ENCODE results near the gene CCDC91.
"Not testable (repeated sequence)": the region's sequence is repeated elsewhere in the genome, so short reads cannot be mapped to it uniquely, and the experiment has no call there.

Gene CCDC91

DNA sequence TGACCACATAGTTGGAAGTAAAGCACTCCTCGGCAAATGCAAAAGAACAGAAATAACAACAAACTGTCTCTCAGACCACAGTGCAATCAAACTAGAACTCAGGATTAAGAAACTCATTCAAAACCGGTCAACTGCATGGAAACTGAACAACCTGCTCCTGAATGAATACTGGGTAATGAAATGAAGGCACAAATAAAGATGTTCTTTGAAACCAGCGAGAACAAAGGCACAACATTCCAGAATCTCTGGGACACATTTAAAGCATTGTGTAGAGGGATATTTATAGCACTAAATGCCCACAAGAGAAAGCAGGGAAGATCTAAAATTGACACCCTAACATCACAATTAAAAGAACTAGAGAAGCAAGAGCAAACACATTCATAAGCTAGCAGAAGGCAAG, 285.9 kb downstream of the CCDC91 start:
- DNase-seq: not testable (repeated sequence)

DNA sequence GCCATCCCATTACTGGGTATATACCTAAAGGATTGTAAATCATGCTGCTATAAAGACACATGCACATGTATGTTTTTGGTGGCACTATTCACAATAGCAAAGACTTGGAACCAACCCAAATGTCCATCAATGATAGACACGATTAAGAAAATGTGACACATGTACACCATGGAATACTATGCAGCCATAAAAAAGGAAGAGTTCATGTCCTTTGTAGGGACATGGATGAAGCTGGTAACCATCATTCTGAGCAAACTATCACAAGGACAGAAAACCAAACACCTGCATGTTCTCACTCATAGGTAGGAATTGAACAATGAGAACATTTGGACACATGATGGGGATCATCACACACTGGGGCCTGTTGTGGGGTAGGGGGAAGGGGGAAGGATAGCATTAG, 288.8 kb downstream of the CCDC91 start:
- not testable (repeated sequence) for DNase-seq

- no peak for DNase-seq
Measured at GRCh38 chr12:28479683-28480082, 289.4 kb downstream of the CCDC91 start.

GRCh38 chr12:28484156-28484555, 293.9 kb downstream of the CCDC91 start:
- DNase-seq: no peak

GRCh38 chr12:28486521-28486920, 296.3 kb downstream of the CCDC91 start:
- DNase-seq: no peak

GRCh38 chr12:28489246-28489645, 299.0 kb downstream of the CCDC91 start:
- DNase-seq: no peak

- DNase-seq: no peak
Measured at GRCh38 chr12:28497889-28498411, 307.7 kb downstream of the CCDC91 start.

GRCh38 chr12:28498850-28499249, 308.6 kb downstream of the CCDC91 start:
- DNase-seq: no peak

DNA sequence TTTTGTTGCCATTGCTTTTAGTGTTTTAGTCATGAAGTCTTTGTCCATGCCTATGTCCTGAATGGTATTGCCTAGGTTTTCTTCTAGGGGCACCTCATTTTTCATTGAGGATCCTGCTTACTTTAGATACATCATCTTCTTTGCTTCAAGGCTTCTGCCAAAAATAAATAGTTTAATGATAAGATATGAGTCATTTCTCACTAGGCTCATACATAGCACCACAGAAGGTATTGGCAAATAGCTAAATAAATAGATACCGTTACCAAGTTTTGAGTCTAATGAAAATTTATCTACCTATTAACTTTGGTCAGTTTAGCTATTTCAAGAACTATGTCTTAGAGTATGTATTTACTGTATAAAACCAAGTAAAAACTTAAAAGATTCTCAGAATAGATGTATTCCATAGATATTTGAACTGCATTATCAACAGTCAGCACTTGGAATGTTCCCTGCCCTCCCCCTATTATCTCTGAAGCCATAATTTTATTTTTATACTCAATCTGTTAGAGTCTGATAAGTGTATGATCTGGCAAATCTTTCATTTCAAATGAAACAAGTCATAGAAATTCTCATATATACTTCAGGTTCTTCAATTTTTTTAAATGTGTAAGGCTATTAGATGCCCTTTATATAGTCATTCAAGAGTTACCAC, 310.2 kb downstream of the CCDC91 start:
- no peak for DNase-seq

DNA sequence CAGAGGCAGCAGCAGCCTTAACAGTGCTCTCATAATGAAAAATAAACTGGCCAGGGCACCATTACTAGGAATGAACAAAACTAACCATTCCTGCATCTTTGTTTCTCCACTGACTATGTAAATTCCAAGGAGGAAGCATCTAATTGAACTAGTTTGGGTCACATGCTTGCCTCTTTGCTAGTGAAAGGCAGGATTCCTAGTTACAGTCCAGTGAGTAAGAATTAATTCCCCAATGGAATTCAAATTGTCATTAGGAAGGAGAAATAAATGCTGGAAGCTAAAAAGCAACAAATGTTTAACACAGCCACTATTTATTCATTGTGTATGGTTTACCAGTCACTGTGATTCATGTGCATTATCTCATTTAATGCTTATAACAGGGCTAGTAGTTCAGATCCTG, 316.0 kb downstream of the CCDC91 start:
- DNase-seq: no peak

DNA sequence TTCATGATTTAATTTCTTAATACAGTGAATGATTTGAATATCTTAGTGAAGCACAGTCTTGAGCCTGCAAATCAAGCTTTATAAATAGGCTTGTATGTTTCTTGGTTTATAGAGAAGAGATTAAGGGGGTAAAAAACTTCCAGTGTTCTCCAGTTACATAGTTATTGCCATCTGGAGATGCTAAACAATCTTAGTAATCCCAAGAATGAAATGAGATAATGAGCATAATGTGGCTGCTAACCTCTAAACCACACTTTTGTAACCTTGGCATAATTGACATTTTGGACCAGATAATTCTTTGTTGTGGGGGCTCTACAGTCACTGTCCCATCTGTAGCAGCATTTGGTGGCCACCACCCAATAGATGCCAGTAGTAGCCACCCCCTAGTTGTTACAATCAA, 316.8 kb downstream of the CCDC91 start:
- no peak for DNase-seq

GRCh38 chr12:28507867-28508266, 317.6 kb downstream of the CCDC91 start:
- no peak for DNase-seq

DNA sequence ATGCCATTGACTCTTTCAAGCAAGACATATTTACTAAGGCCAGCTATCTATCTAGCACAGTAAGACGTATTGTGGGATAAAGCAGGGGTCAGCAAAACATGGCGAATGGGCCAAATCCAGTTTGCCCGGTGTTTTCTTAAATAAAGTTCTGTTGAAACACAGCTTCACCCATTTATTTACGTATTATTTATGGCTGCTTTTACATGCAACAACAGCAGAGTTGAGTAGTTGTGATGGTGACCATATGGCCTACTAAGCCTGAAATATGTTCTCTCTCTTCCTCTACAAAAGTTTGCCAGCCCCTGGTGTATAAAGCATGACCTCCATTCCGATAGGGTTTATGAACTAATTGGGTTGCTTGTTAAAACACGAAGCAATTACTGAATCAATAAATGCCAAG, 322.1 kb downstream of the CCDC91 start:
- DNase-seq: no peak

DNA sequence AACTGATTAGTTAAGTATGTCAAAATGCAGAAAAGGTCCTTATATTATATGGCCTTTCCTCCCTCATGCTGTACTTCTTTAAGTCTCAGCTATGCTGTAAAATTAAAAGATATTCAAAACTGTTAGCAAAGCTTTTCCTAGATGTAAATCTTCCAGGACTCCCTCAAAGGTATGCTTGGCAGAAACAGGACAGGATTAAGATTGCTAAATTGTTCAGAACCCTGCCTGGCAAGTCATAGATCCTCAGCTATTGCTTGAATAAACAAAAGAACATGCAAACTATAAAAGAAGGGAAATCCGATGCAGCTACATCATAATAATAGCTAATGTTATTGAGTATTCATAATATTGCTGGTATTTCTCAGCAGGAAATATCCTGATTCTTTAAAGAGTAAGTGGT, 322.6 kb downstream of the CCDC91 start:
- no peak for DNase-seq

DNA sequence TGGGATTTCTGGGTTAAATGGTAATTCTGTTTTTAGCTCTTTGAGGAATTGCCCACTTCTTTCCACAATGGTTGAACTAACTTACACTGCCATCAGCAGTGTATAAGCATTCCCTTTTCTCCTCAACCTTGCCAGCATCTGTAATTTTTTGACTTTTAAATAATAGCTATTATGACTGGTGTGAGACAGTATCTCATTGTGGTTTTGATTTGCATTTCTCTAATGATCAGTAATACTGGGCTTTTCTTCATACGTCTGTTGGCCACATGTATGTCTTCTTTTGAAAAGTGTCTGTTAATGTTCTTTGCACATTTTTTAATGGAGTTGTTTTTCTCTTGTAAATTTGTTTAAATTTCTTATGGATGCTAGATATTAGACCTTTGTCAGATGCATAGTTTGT, 323.7 kb downstream of the CCDC91 start:
- no peak for DNase-seq

GRCh38 chr12:28517101-28517500, 326.8 kb downstream of the CCDC91 start:
- no peak for DNase-seq

GRCh38 chr12:28527631-28528249, 337.5 kb downstream of the CCDC91 start:
- no peak for DNase-seq

GRCh38 chr12:28535216-28535615, 345.0 kb downstream of the CCDC91 start:
- no peak for DNase-seq

DNA sequence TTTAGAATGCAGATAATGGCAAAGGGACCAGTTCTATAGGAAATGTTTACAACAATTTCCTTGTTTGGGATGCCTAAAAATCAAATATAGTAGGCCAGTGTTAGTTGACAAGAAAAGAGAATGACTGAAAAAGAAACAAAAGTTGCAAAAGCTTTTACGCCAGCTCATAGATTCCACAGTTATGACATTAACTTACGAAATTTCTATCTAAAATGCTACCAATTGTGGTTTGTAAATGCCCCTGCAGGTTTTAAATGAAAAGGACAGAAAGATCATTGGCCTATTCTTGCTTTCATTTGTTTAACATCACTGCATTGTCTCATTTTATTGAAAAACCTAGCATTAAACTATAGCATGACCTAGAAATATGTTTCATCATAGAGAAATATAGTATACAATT, 345.8 kb downstream of the CCDC91 start:
- DNase-seq: no peak

DNA sequence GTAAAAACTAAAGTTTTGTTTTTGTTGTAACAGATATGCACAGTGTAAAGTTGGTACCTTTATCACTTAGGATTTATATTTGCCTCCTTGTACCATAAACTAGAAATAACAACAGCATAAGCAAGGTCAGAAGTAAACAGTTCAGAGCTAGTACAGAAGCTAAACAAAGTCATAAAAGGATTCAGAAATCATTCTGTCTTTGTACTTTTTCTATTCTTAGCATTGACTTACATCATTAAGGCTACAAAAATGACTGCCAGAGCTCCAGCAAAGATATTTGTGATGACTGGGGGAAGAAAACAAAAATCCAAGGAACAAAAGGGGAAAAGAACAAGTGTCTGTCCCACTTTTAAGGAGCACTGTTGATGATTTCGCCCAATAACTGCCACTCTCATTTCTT, 347.2 kb downstream of the CCDC91 start:
- no peak for DNase-seq

- DNase-seq: no peak
Measured at GRCh38 chr12:28539691-28540323, 349.6 kb downstream of the CCDC91 start.

DNA sequence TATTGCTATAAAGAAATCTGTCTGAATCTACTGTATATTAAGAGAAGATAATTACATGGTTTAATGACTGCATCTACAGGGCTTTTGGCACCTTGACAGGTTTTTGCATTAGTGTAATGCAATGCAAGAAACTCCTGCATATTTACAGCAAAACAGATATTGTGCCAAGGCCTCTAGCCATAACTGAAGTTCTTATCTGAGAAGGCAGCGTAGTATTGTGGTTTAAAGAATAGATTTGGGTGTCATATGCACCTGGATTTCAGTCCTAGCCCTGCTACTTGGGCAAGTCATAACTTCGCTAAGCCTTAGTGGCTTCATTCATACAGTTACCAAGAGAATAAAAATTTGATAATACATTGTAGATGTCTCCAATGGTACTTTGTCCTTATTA, 350.1 kb downstream of the CCDC91 start:
- no peak for DNase-seq

- no peak for DNase-seq
Measured at GRCh38 chr12:28543021-28543890, 353.0 kb downstream of the CCDC91 start.
